T-helper 17 cell (primary cell): ENCODE measurements around the gene EDARADD. TPM values are rescaled to one million over a fixed set of nuclear protein-coding genes. Genes with fewer than 3 reads are reported as not detected.
A peak's percentile ranks its signal among the peaks of the same experiment; 100 is the strongest.
"Not testable (repeated sequence)": the region's sequence is repeated elsewhere in the genome, so short reads cannot be mapped to it uniquely, and the experiment has no call there.

Experiments used
- ATAC-seq: fragments of 150-1000 bp; cut with Tn5 transposase; 2 replicates; pipeline ENCODE4 v1.10.0; 2021; ENCODE audit warnings: mild to moderate bottlenecking, moderate library complexity
- DNase-seq, 3 donors: peaks; one replicate each; pipeline versions ENCODE4 v3.0.0 to v3.0.0-alpha.2; 2020 to 2021
- H3K9me3 ChIP-seq: one replicate; pipeline ENCODE4 v1.7.0; 2013; ENCODE audit warnings: low read length, mild to moderate bottlenecking; ENCODE audit not compliant: control insufficient read depth, poor library complexity, severe bottlenecking
- H3K27ac Mint-ChIP-seq: one replicate; pipeline ENCODE4 v1.8.0; 2022; ENCODE audit warnings: mild to moderate bottlenecking, moderate library complexity, mixed read lengths
- H3K27me3 Mint-ChIP-seq: one replicate; pipeline ENCODE4 v1.8.0; 2022; ENCODE audit warnings: mixed read lengths
- H3K36me3 Mint-ChIP-seq: one replicate; pipeline ENCODE4 v1.8.0; 2022; ENCODE audit warnings: low read depth, mixed read lengths
- H3K4me1 Mint-ChIP-seq: one replicate; pipeline ENCODE4 v1.8.0; 2022; ENCODE audit warnings: mild to moderate bottlenecking, mixed read lengths
- H3K4me3 Mint-ChIP-seq: one replicate; pipeline ENCODE4 v1.8.0; 2022; ENCODE audit warnings: mild to moderate bottlenecking, moderate library complexity, mixed read lengths
- total RNA-seq, 4 donors: library from RNA in 2 of 4; stranded (reverse) in 2 of 4; gene quantifications; one replicate each; pipeline ENCODE4 v1.2.3 and lab custom pipeline; 2022 to 2026

The EDARADD gene
- total RNA-seq, 2 donors from 2014 or later = 0.37 to 2.5 TPM

- not testable (repeated sequence) for H3K9me3 ChIP-seq, H3K36me3 Mint-ChIP-seq, H3K27me3 Mint-ChIP-seq, H3K4me3 Mint-ChIP-seq, H3K27ac Mint-ChIP-seq, ATAC-seq, DNase-seq
- peaks cover 17% of the 10 kb centered on the region for H3K4me1 Mint-ChIP-seq
Measured at GRCh38 chr1:236489161-236489560, 95.1 kb downstream of the EDARADD start.

GRCh38 chr1:236489710-236490377 lies 95.8 kb downstream of the EDARADD start:
- H3K9me3 ChIP-seq = no peaks in the 10 kb centered on the region
- H3K4me3 Mint-ChIP-seq = no peak overlapping the region
- no peak for DNase-seq
- H3K27ac Mint-ChIP-seq = no peak overlapping the region
- no peaks in the 10 kb centered on the region for H3K27me3 Mint-ChIP-seq
- no peaks in the 10 kb centered on the region for H3K36me3 Mint-ChIP-seq
- ATAC-seq = peak; percentile 59
- peaks cover 20% of the 10 kb centered on the region for H3K4me1 Mint-ChIP-seq

- H3K9me3 ChIP-seq = no peaks in the 10 kb centered on the region
- no peak for ATAC-seq
- Mint-ChIP-seq H3K4me1 (peaks cover 21% of the 10 kb centered on the region), H3K27ac (no peak overlapping the region), H3K4me3 (peak overlapping the region; percentile 31), H3K27me3 (no peaks in the 10 kb centered on the region), H3K36me3 (no peaks in the 10 kb centered on the region)
- no peak for DNase-seq
Measured at GRCh38 chr1:236491469-236492136, 97.5 kb downstream of the EDARADD start.

- Mint-ChIP-seq H3K4me3 (no peak overlapping the region), H3K4me1 (peaks cover 21% of the 10 kb centered on the region), H3K27me3 (no peaks in the 10 kb centered on the region), H3K27ac (no peak overlapping the region), H3K36me3 (no peaks in the 10 kb centered on the region)
- DNase-seq (no peak), ATAC-seq (no peak)
- no peaks in the 10 kb centered on the region for H3K9me3 ChIP-seq
Measured at GRCh38 chr1:236492378-236492777, 98.3 kb downstream of the EDARADD start.

GRCh38 chr1:236494082-236494481 lies 100.0 kb downstream of the EDARADD start:
- Mint-ChIP-seq H3K4me1 (peaks cover 21% of the 10 kb centered on the region), H3K27ac (peak overlapping the region; percentile 67), H3K4me3 (no peak overlapping the region), H3K36me3 (no peaks in the 10 kb centered on the region), H3K27me3 (no peaks in the 10 kb centered on the region)
- no peaks in the 10 kb centered on the region for H3K9me3 ChIP-seq
- DNase-seq (no peak), ATAC-seq (no peak)

- peaks cover 18% of the 10 kb centered on the region for H3K4me1 Mint-ChIP-seq
- no peaks in the 10 kb centered on the region for H3K27me3 Mint-ChIP-seq
Measured at GRCh38 chr1:236494586-236495466, 100.7 kb downstream of the EDARADD start.

GRCh38 chr1:236495467-236496112 lies 101.5 kb downstream of the EDARADD start:
- no peaks in the 10 kb centered on the region for H3K9me3 ChIP-seq
- ATAC-seq (peak; percentile 39), DNase-seq (no peak)
- Mint-ChIP-seq H3K36me3 (no peaks in the 10 kb centered on the region), H3K27me3 (no peaks in the 10 kb centered on the region), H3K4me3 (no peak overlapping the region), H3K4me1 (peaks cover 18% of the 10 kb centered on the region), H3K27ac (no peak overlapping the region)

More at GRCh38 chr1:236494586-236495466, 100.7 kb downstream of the EDARADD start:
- no peaks in the 10 kb centered on the region for H3K36me3 Mint-ChIP-seq
- no peak for DNase-seq
- H3K4me3 Mint-ChIP-seq = no peak overlapping the region
- H3K9me3 ChIP-seq = no peaks in the 10 kb centered on the region
- peak overlapping the region; percentile 67 for H3K27ac Mint-ChIP-seq
- peak; percentile 16 for ATAC-seq

- H3K4me1 Mint-ChIP-seq = peaks cover 13% of the 10 kb centered on the region
- H3K27ac Mint-ChIP-seq = no peak overlapping the region
- no peaks in the 10 kb centered on the region for H3K27me3 Mint-ChIP-seq
- ATAC-seq (no peak), DNase-seq (no peak)
- H3K9me3 ChIP-seq = no peaks in the 10 kb centered on the region
- no peaks in the 10 kb centered on the region for H3K36me3 Mint-ChIP-seq
- no peak overlapping the region for H3K4me3 Mint-ChIP-seq
Measured at GRCh38 chr1:236497908-236498307, 103.8 kb downstream of the EDARADD start.

- H3K9me3 ChIP-seq = no peaks in the 10 kb centered on the region
- no peak overlapping the region for H3K4me3 Mint-ChIP-seq
Measured at GRCh38 chr1:236501093-236501492, 107.0 kb downstream of the EDARADD start.

GRCh38 chr1:236502579-236502971 lies 108.5 kb downstream of the EDARADD start:
- Mint-ChIP-seq H3K27me3 (no peaks in the 10 kb centered on the region), H3K36me3 (no peaks in the 10 kb centered on the region), H3K27ac (peak overlapping the region; percentile 89), H3K4me1 (peaks cover 11% of the 10 kb centered on the region), H3K4me3 (peak overlapping the region; percentile 87)
- no peak for DNase-seq
- H3K9me3 ChIP-seq = no peaks in the 10 kb centered on the region
- no peak for ATAC-seq

More at GRCh38 chr1:236501093-236501492, 107.0 kb downstream of the EDARADD start:
- DNase-seq (no peak), ATAC-seq (no peak)
- H3K27ac Mint-ChIP-seq = no peak overlapping the region
- peaks cover 12% of the 10 kb centered on the region for H3K4me1 Mint-ChIP-seq
- H3K27me3 Mint-ChIP-seq = no peaks in the 10 kb centered on the region
- no peaks in the 10 kb centered on the region for H3K36me3 Mint-ChIP-seq

GRCh38 chr1:236502972-236503639 lies 109.0 kb downstream of the EDARADD start:
- Mint-ChIP-seq H3K36me3 (no peaks in the 10 kb centered on the region), H3K27me3 (no peaks in the 10 kb centered on the region), H3K27ac (peak overlapping the region; percentile 89), H3K4me1 (peaks cover 11% of the 10 kb centered on the region), H3K4me3 (peak overlapping the region; percentile 87)
- no peaks in the 10 kb centered on the region for H3K9me3 ChIP-seq
- ATAC-seq = no peak
- no peak for DNase-seq

GRCh38 chr1:236504338-236504737 lies 110.3 kb downstream of the EDARADD start:
- not testable (repeated sequence) for H3K9me3 ChIP-seq, H3K4me3 Mint-ChIP-seq, H3K27me3 Mint-ChIP-seq, DNase-seq, ATAC-seq, H3K27ac Mint-ChIP-seq, H3K36me3 Mint-ChIP-seq
- peaks cover 21% of the 10 kb centered on the region for H3K4me1 Mint-ChIP-seq
